Upper lobe of left lung (tissue), 4 donors: ENCODE measurements around the gene GNS.

Experiments
- CTCF ChIP-seq, 6 experiments: fragments of 450-650 bp in 4 of 6; fragments of 200-600 bp in 2 of 6; sonication (generic) in 2 of 6; IDR thresholded peaks; one replicate each; pipeline ENCODE4 v1.5.1; 2016 to 2019; ENCODE audit warnings: antibody characterized with exemption in 6 of 6
- EP300 ChIP-seq, 4 donors: sonication (generic); formaldehyde crosslinking; IDR thresholded peaks; one replicate each; pipeline ENCODE4 v1.5.1; 2017; ENCODE audit warnings: antibody characterized with exemption in 4 of 4, control low read depth in 2 of 4
- POLR2A ChIP-seq, 4 donors: fragments of 450-650 bp; IDR thresholded peaks; one replicate each; pipeline ENCODE4 v1.5.1; 2016 to 2017; ENCODE audit warnings: antibody characterized with exemption in 4 of 4, mild to moderate bottlenecking in 2 of 4
- POLR2AphosphoS5 ChIP-seq, 2 donors: sonication (generic); formaldehyde crosslinking; IDR thresholded peaks; one replicate each; pipeline ENCODE4 v1.5.1; 2017; ENCODE audit warnings: antibody characterized with exemption in 2 of 2

DNA sequence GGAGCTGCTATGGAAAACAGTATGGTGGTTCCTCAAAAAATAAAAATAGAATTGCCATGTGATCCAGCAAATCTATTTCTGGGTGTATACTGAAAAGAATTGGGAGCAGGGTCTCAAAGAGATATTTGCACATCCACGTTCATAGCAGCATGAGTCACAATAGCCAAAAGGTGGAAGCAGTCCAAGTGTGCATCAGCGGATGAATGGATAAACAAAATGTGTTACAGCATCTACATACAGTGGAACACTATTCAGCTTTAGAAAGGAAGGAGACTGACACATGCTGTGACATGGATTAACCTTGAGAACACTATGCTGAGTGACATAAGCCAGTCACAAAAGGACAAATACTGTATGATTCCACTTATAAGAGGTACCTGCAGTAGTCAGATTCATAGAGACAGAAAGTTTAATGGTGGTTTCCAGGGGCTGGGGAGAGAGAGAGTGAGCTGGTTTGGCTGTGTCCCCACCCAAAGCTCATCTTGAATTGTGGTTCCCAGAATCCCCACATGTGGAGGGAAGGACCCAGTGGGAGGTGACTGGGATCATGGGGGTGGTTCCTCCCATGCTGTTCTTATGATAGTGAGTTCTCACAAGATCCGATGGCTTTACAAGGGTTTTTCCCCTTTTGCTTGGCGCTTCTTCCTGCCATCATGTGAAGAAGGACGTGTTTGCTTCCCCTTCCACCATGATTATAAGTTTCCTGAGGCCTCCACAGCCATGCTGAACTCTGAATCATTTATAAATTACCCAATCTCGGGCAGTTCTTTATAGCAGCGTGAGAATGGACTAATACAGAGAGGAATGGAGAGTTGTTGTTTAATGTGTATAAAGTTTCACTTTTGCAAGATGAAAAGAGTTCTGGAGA, 47.6 kb upstream of the GNS start:
- no peak for TF ChIP-seq CTCF (IDR thresholded peaks at IDR 0.05)
- TF ChIP-seq POLR2A (IDR thresholded peaks at IDR 0.05) = no peak
- TF ChIP-seq POLR2AphosphoS5 (IDR thresholded peaks at IDR 0.05) = no peak
- TF ChIP-seq EP300 (IDR thresholded peaks at IDR 0.05) = no peak
